Measurements from ENCODE around the gene MBD4. TPM values are rescaled to one million over a fixed set of nuclear protein-coding genes. Genes with fewer than 3 reads are reported as not detected.
"Not testable (repeated sequence)": the region's sequence is repeated elsewhere in the genome, so short reads cannot be mapped to it uniquely, and the experiment has no call there.

MBD4 gene
- polyA plus RNA-seq, 1 donor (not counting 4 experiments of a cell fraction or from before 2014, with no cell fraction given) = 35.0 TPM

GRCh38 chr3:129415378-129415777 lies 24.4 kb downstream of the MBD4 start:
- Histone ChIP-seq H2AFZ (ENCODE audit: control insufficient read depth, low read length) (no peak overlapping the region), H3K27me3 (ENCODE audit: control insufficient read depth, extremely low read depth, insufficient read depth, low read length) (no peaks in the 10 kb centered on the region), H3K9me3 (ENCODE audit: control insufficient read depth, low read depth, low read length) (no peaks in the 10 kb centered on the region), H4K20me1 (ENCODE audit: control insufficient read depth, extremely low read depth, insufficient read depth, low read length) (no peaks in the 10 kb centered on the region), H3K36me3 (ENCODE audit: control insufficient read depth in 2 of 2, extremely low read depth in 1 of 2, insufficient read depth in 2 of 2, low read length in 2 of 2) (no peaks in the 10 kb centered on the region), H3K4me1 (ENCODE audit: control insufficient read depth, extremely low read depth, insufficient read depth, low read length) (peaks cover 4% of the 10 kb centered on the region), H3K27ac (ENCODE audit: control insufficient read depth, insufficient read depth, low read length) (no peak overlapping the region), H3K4me2 (ENCODE audit: control insufficient read depth, extremely low read depth, insufficient read depth, low read depth, low read length) (no peak overlapping the region), H3K9ac (ENCODE audit: control insufficient read depth, extremely low read depth, insufficient read depth, low read length) (no peak overlapping the region), H3K4me3 (ENCODE audit: control insufficient read depth in 2 of 3, extremely low read depth in 1 of 3, insufficient read depth in 2 of 3, low read depth in 1 of 3, low read length in 3 of 3) (no peak overlapping the region), H3K9me1 (ENCODE audit: control insufficient read depth, extremely low read depth, insufficient read depth, low read length) (no peaks in the 10 kb centered on the region), H3K79me2 (ENCODE audit: control insufficient read depth, insufficient read depth, low read length) (no peaks in the 10 kb centered on the region)
- no peak for DNase-seq (ENCODE audit: low read depth, low spot score)
- TF ChIP-seq CTCF (optimal IDR thresholded peaks at IDR 0.05 in 1 of 3, IDR thresholded peaks at IDR 0.05 in 1 of 3, conservative IDR thresholded peaks at IDR 0.05 in 1 of 3; ENCODE audit: extremely low read depth in 1 of 3, insufficient read depth in 2 of 3, low read length in 3 of 3) (no peak), EZH2 (IDR thresholded peaks at IDR 0.05; ENCODE audit: low read length) (no peak)
- no peak for FAIRE-seq
- dilution Hi-C loops (cut with MboI; ENCODE audit: extremely low pct_ligation_motif_present, low sequenced_read_pairs) = no loop called here

GRCh38 chr3:129413687-129414506 lies 25.9 kb downstream of the MBD4 start:
- no peak overlapping the region for H3K4me2 ChIP-seq (ENCODE audit: control insufficient read depth, extremely low read depth, insufficient read depth, low read depth, low read length)
- H3K4me1 ChIP-seq (ENCODE audit: control insufficient read depth, extremely low read depth, insufficient read depth, low read length) = peaks cover 4% of the 10 kb centered on the region
- H3K9ac ChIP-seq (ENCODE audit: control insufficient read depth, extremely low read depth, insufficient read depth, low read length) = no peak overlapping the region
- H3K79me2 ChIP-seq (ENCODE audit: control insufficient read depth, insufficient read depth, low read length) = no peaks in the 10 kb centered on the region
- dilution Hi-C loops (cut with MboI; ENCODE audit: extremely low pct_ligation_motif_present, low sequenced_read_pairs) = no loop called here
- FAIRE-seq (no peak), DNase-seq (ENCODE audit: low read depth, low spot score) (no peak)
- H3K27me3 ChIP-seq (ENCODE audit: control insufficient read depth, extremely low read depth, insufficient read depth, low read length) = no peaks in the 10 kb centered on the region
- H3K36me3 ChIP-seq (ENCODE audit: control insufficient read depth in 2 of 2, extremely low read depth in 1 of 2, insufficient read depth in 2 of 2, low read length in 2 of 2) = no peaks in the 10 kb centered on the region
- H3K4me3 ChIP-seq (ENCODE audit: control insufficient read depth in 2 of 3, extremely low read depth in 1 of 3, insufficient read depth in 2 of 3, low read depth in 1 of 3, low read length in 3 of 3) = no peak overlapping the region
- TF ChIP-seq CTCF (optimal IDR thresholded peaks at IDR 0.05 in 1 of 3, IDR thresholded peaks at IDR 0.05 in 1 of 3, conservative IDR thresholded peaks at IDR 0.05 in 1 of 3; ENCODE audit: extremely low read depth in 1 of 3, insufficient read depth in 2 of 3, low read length in 3 of 3) = no peak
- no peak for TF ChIP-seq EZH2 (IDR thresholded peaks at IDR 0.05; ENCODE audit: low read length)
- H3K9me3 ChIP-seq (ENCODE audit: control insufficient read depth, low read depth, low read length) = no peaks in the 10 kb centered on the region
- no peaks in the 10 kb centered on the region for H3K9me1 ChIP-seq (ENCODE audit: control insufficient read depth, extremely low read depth, insufficient read depth, low read length)
- no peaks in the 10 kb centered on the region for H4K20me1 ChIP-seq (ENCODE audit: control insufficient read depth, extremely low read depth, insufficient read depth, low read length)
- H3K27ac ChIP-seq (ENCODE audit: control insufficient read depth, insufficient read depth, low read length) = no peak overlapping the region
- no peak overlapping the region for H2AFZ ChIP-seq (ENCODE audit: control insufficient read depth, low read length)

- H3K27ac ChIP-seq (ENCODE audit: control insufficient read depth, insufficient read depth, low read length); FAIRE-seq; DNase-seq (ENCODE audit: low read depth, low spot score); H3K27me3 ChIP-seq (ENCODE audit: control insufficient read depth, extremely low read depth, insufficient read depth, low read length); dilution Hi-C loops (cut with MboI; ENCODE audit: extremely low pct_ligation_motif_present, low sequenced_read_pairs); H4K20me1 ChIP-seq (ENCODE audit: control insufficient read depth, extremely low read depth, insufficient read depth, low read length); H3K9me3 ChIP-seq (ENCODE audit: control insufficient read depth, low read depth, low read length); H3K9ac ChIP-seq (ENCODE audit: control insufficient read depth, extremely low read depth, insufficient read depth, low read length); H3K4me2 ChIP-seq (ENCODE audit: control insufficient read depth, extremely low read depth, insufficient read depth, low read depth, low read length); H3K79me2 ChIP-seq (ENCODE audit: control insufficient read depth, insufficient read depth, low read length); H3K4me3 ChIP-seq (ENCODE audit: control insufficient read depth in 2 of 3, extremely low read depth in 1 of 3, insufficient read depth in 2 of 3, low read depth in 1 of 3, low read length in 3 of 3); H2AFZ ChIP-seq (ENCODE audit: control insufficient read depth, low read length); H3K4me1 ChIP-seq (ENCODE audit: control insufficient read depth, extremely low read depth, insufficient read depth, low read length); H3K36me3 ChIP-seq (ENCODE audit: control insufficient read depth in 2 of 2, extremely low read depth in 1 of 2, insufficient read depth in 2 of 2, low read length in 2 of 2); H3K9me1 ChIP-seq (ENCODE audit: control insufficient read depth, extremely low read depth, insufficient read depth, low read length): not testable (repeated sequence)
Observed at GRCh38 chr3:129413238-129413637, 26.5 kb downstream of the MBD4 start.
